Panc1 (cell line): ENCODE measurements around the gene FAM83D.

Source experiments
- POLR2AphosphoS5 ChIP-seq: IDR thresholded peaks from 2 replicates; pipeline ENCODE4 v1.6.1; 2012; ENCODE audit warnings: mild to moderate bottlenecking, low read depth, low read length, moderate library complexity
- SIN3A ChIP-seq: IDR thresholded peaks from 2 replicates; pipeline ENCODE4 v1.6.1; 2012; ENCODE audit warnings: low read depth, mild to moderate bottlenecking, low read length, moderate library complexity, borderline replicate concordance; ENCODE audit not compliant: insufficient read depth
- TCF7L2 ChIP-seq: IDR thresholded peaks from 2 replicates; pipeline ENCODE4 v1.6.1; 2011; ENCODE audit warnings: mild to moderate bottlenecking, low read depth, low read length, inconsistent platforms
- TF ChIP-seq, protein P1 (sequence below): fragments of 450-650 bp; IDR thresholded peaks from 2 replicates; pipeline ENCODE4 v1.5.1; 2017; ENCODE audit warnings: mild to moderate bottlenecking
- TF ChIP-seq, protein P2 (sequence below), 2 experiments: IDR thresholded peaks; 2 replicates each; pipeline ENCODE4 v1.6.1; 2011 to 2012; ENCODE audit warnings: low read depth in 2 of 2, control low read depth in 1 of 2, low read length in 1 of 2, mild to moderate bottlenecking in 1 of 2, moderate library complexity in 1 of 2; ENCODE audit not compliant: insufficient read depth in 1 of 2

DNA sequence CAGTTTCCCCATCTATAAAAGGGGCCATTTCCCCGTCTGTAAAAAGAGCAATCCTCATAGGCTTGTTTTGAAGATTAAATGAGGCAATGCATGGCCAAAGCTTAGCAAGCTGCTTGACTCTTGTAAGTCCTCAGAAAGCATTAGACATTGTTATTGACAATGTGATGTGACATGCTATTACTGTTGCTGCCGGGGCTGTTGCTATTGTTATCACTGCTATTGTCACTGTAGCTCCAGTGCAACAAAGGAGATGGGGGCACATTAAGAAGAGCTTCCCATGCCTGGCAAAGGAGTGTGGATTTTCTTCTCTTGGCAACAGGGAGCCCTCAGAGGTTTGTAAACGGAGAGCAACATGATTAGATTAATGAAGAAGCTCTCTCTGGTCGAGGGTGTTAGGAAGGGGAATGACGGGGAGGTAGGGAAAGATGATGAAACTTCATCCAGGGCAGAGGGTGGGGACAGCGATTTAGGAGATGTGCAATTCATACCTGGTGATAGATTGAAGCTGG, 33.1 kb upstream of the FAM83D start:
- TF ChIP-seq, protein P1, sequence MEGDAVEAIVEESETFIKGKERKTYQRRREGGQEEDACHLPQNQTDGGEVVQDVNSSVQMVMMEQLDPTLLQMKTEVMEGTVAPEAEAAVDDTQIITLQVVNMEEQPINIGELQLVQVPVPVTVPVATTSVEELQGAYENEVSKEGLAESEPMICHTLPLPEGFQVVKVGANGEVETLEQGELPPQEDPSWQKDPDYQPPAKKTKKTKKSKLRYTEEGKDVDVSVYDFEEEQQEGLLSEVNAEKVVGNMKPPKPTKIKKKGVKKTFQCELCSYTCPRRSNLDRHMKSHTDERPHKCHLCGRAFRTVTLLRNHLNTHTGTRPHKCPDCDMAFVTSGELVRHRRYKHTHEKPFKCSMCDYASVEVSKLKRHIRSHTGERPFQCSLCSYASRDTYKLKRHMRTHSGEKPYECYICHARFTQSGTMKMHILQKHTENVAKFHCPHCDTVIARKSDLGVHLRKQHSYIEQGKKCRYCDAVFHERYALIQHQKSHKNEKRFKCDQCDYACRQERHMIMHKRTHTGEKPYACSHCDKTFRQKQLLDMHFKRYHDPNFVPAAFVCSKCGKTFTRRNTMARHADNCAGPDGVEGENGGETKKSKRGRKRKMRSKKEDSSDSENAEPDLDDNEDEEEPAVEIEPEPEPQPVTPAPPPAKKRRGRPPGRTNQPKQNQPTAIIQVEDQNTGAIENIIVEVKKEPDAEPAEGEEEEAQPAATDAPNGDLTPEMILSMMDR: no peak
- TF ChIP-seq POLR2AphosphoS5 (no peak), SIN3A (no peak), TCF7L2 (no peak)
- TF ChIP-seq, protein P2, sequence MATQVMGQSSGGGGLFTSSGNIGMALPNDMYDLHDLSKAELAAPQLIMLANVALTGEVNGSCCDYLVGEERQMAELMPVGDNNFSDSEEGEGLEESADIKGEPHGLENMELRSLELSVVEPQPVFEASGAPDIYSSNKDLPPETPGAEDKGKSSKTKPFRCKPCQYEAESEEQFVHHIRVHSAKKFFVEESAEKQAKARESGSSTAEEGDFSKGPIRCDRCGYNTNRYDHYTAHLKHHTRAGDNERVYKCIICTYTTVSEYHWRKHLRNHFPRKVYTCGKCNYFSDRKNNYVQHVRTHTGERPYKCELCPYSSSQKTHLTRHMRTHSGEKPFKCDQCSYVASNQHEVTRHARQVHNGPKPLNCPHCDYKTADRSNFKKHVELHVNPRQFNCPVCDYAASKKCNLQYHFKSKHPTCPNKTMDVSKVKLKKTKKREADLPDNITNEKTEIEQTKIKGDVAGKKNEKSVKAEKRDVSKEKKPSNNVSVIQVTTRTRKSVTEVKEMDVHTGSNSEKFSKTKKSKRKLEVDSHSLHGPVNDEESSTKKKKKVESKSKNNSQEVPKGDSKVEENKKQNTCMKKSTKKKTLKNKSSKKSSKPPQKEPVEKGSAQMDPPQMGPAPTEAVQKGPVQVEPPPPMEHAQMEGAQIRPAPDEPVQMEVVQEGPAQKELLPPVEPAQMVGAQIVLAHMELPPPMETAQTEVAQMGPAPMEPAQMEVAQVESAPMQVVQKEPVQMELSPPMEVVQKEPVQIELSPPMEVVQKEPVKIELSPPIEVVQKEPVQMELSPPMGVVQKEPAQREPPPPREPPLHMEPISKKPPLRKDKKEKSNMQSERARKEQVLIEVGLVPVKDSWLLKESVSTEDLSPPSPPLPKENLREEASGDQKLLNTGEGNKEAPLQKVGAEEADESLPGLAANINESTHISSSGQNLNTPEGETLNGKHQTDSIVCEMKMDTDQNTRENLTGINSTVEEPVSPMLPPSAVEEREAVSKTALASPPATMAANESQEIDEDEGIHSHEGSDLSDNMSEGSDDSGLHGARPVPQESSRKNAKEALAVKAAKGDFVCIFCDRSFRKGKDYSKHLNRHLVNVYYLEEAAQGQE (IDR thresholded peaks at IDR 0.05; ENCODE audit: insufficient read depth in 1 of 2, low read depth in 2 of 2, low read length in 1 of 2): no peak
